HEK293 (cell line): ENCODE data around the gene MOSMO.

Experiments
- CTCF ChIP-seq: fragments of 450-650 bp; formaldehyde crosslinking; IDR thresholded peaks from 2 replicates; pipeline ENCODE4 v1.5.1; 2016; ENCODE audit warnings: missing biosample characterization, missing genetic modification characterization
- REST ChIP-seq: fragments of 450-650 bp; formaldehyde crosslinking; IDR thresholded peaks from 2 replicates; pipeline ENCODE4 v1.5.1; 2016; ENCODE audit warnings: missing biosample characterization, missing genetic modification characterization
- TCF7L2 ChIP-seq: IDR thresholded peaks from 2 replicates; pipeline ENCODE4 v1.6.1; 2011; ENCODE audit warnings: low read depth, mild to moderate bottlenecking, inconsistent platforms, low read length, moderate library complexity, borderline replicate concordance
- YY1 ChIP-seq: fragments of 450-650 bp; formaldehyde crosslinking; IDR thresholded peaks from 2 replicates; pipeline ENCODE4 v1.5.1; 2018; ENCODE audit warnings: missing biosample characterization, missing genetic modification characterization
- ZBTB1 ChIP-seq: fragments of 450-650 bp; formaldehyde crosslinking; IDR thresholded peaks from 2 replicates; pipeline ENCODE4 v1.5.1; 2016; ENCODE audit warnings: missing biosample characterization, missing genetic modification characterization
- ZNF121 ChIP-seq: fragments of 450-650 bp; formaldehyde crosslinking; IDR thresholded peaks from 2 replicates; pipeline ENCODE4 v1.5.1; 2016; ENCODE audit warnings: missing biosample characterization, missing genetic modification characterization
- ZNF175 ChIP-seq: fragments of 450-650 bp; formaldehyde crosslinking; IDR thresholded peaks from 2 replicates; pipeline ENCODE4 v1.5.1; 2016; ENCODE audit warnings: missing biosample characterization, missing genetic modification characterization
- ZNF501 ChIP-seq: fragments of 450-650 bp; formaldehyde crosslinking; IDR thresholded peaks from 2 replicates; pipeline ENCODE4 v1.5.1; 2016; ENCODE audit warnings: missing biosample characterization, missing genetic modification characterization
- ZNF596 ChIP-seq: fragments of 450-650 bp; IDR thresholded peaks from 2 replicates; pipeline ENCODE4 v1.5.0; 2018; ENCODE audit warnings: missing biosample characterization, mild to moderate bottlenecking, missing genetic modification characterization, moderate library complexity
- ZNF629 ChIP-seq: fragments of 450-650 bp; formaldehyde crosslinking; IDR thresholded peaks from 2 replicates; pipeline ENCODE4 v1.5.1; 2017; ENCODE audit warnings: missing biosample characterization, missing genetic modification characterization

- no peak for TF ChIP-seq CTCF (tag by site-specific recombination)
- no peak for TF ChIP-seq TCF7L2
- no peak for TF ChIP-seq ZNF501 (tag by site-specific recombination)
- no peak for TF ChIP-seq ZNF596 (tag by site-specific recombination)
- no peak for TF ChIP-seq ZNF175 (tag by site-specific recombination)
- TF ChIP-seq REST = no peak
- no peak for TF ChIP-seq ZBTB1 (tag by site-specific recombination)
- no peak for TF ChIP-seq YY1 (tag by site-specific recombination)
- no peak for TF ChIP-seq ZNF629
- peak; percentile 89; the same call in 1 of the 2 replicates for TF ChIP-seq ZNF121
These were observed 122.6 kb downstream of the MOSMO start for GRCh38 chr16:22130528-22130927.
